ENCODE data around the gene LY6G6D. TPM values are rescaled to one million over a fixed set of nuclear protein-coding genes. Genes with fewer than 3 reads are reported as not detected.

LY6G6D gene
- total RNA-seq, 1 experiment from 2014 or later: not detected

DNA sequence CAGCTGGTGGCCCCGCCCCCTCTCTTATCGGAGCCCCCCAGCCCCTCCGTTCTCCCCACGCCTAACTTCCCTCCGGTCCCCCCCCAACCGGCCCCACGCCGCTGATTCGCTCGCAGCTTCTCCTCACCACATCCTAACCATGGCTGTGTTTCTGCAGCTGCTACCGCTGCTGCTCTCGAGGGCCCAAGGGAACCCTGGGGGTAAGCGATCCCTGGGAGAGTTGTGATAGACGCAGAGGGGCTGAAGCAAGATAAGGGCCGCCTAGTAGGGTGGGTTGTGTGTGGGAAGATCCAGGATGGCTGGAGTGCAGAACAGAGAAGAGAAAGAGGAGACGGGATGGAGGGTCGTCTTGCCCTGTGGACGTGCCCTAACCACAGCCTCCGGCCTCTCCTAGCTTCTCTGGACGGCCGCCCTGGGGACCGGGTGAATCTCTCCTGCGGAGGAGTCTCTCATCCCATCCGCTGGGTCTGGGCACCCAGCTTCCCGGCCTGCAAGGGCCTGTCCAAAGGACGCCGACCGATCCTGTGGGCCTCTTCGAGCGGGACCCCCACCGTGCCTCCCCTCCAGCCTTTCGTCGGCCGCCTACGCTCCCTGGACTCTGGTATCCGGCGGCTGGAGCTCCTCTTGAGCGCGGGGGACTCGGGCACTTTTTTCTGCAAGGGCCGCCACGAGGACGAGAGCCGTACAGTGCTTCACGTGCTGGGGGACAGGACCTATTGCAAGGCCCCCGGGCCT, 8.3 kb downstream of the LY6G6D start, which contains the start of gene MPIG6B:
Gene MPIG6B (plus strand): TSS at position 129 of the 735 bp plus-strand sequence. CDS start 11 bp downstream, at position 140.
- Histone ChIP-seq H3K27ac (ENCODE audit: low read length) (no peak within 1 kb of the TSS), H3K27me3 (ENCODE audit: low read length) (no peaks in the 10 kb centered on the region), H3K4me2 (ENCODE audit: low read length) (no peak within 1 kb of the TSS), H3K79me2 (ENCODE audit: low read length) (no peaks in the 10 kb centered on the region), H3K36me3 (ENCODE audit: low read depth, low read length) (no peaks in the 10 kb centered on the region), H4K20me1 (ENCODE audit: low read length) (no peaks in the 10 kb centered on the region), H3K4me3 (ENCODE audit: low read length) (no peak within 1 kb of the TSS), H2AFZ (ENCODE audit: low read length) (no peak within 1 kb of the TSS), H3K9me2 (replicated peaks; ENCODE audit: low read length) (no peaks in the 10 kb centered on the region), H3K4me1 (ENCODE audit: insufficient read depth, low read length) (peaks cover 18% of the 10 kb centered on the region), H3F3A (ENCODE audit: low read length, unreplicated experiment) (no peaks in the 10 kb centered on the region), H3K9me3 (ENCODE audit: low read length) (no peaks in the 10 kb centered on the region), H3K9ac (ENCODE audit: low read length) (no peak within 1 kb of the TSS)
- ChIA-PET POLR2A (ENCODE audit: unreplicated experiment) (interaction anchor here (0.6 kb wide), 1 partner anchor 104 kb away, joined by 5 read pairs; the partner anchor contains the start of gene HSPA1B), CTCF (no interaction called here)
- ATAC-seq (no peak), DNase-seq (no peak)
- no TSS peak for BruUV-seq (replicated peaks)
- intact Hi-C loops (cut with micrococcal nuclease): no loop called here
- TF ChIP-seq EZH2phosphoT487 (IDR thresholded peaks at IDR 0.05; ENCODE audit: borderline replicate concordance, low read length) (no peak), EZH2 (IDR thresholded peaks at IDR 0.05; ENCODE audit: low read length, unreplicated experiment) (no peak)
- TF ChIP-seq, protein P1, sequence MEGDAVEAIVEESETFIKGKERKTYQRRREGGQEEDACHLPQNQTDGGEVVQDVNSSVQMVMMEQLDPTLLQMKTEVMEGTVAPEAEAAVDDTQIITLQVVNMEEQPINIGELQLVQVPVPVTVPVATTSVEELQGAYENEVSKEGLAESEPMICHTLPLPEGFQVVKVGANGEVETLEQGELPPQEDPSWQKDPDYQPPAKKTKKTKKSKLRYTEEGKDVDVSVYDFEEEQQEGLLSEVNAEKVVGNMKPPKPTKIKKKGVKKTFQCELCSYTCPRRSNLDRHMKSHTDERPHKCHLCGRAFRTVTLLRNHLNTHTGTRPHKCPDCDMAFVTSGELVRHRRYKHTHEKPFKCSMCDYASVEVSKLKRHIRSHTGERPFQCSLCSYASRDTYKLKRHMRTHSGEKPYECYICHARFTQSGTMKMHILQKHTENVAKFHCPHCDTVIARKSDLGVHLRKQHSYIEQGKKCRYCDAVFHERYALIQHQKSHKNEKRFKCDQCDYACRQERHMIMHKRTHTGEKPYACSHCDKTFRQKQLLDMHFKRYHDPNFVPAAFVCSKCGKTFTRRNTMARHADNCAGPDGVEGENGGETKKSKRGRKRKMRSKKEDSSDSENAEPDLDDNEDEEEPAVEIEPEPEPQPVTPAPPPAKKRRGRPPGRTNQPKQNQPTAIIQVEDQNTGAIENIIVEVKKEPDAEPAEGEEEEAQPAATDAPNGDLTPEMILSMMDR (conservative IDR thresholded peaks at IDR 0.05; ENCODE audit: low read depth, low read length): no peak

DNA sequence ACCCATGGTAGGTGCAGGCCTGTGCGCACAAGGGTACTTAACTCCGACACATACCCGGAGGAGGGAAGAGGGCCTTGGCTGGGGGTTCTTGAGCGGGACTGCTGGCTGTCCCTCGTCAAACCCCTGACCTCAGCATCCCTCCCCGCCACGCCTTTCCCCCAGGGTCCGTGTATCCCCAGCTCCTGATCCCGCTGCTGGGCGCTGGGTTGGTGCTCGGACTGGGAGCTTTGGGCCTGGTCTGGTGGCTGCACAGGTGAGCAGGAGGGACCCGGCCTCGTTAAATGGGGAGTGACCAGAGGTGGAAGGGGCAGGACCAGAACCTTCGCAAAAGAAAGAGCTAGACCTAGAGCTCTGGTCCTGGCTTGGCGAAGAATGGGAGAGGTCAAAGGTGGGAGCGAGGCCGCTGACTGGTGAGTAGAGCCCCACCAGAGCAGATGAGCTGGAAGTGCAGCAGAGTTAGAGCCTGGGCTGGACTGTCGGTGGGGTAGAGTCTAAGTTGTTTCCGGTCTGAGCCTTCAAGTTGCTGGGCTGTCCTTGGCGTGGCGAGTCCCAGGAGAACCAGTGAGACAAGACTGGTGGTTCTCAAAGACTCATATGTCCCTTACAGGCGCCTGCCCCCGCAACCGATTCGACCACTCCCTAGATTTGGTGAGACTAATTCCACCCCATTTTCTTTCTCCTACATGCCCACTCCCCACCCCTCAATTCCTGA, 9.0 kb downstream of the LY6G6D start:
- H3K9me2 ChIP-seq (replicated peaks; ENCODE audit: low read length): no peaks in the 10 kb centered on the region
- H3K9ac ChIP-seq (ENCODE audit: low read length): no peak overlapping the region
- ChIA-PET CTCF (no interaction called here), POLR2A (ENCODE audit: unreplicated experiment) (no interaction called here)
- no peak for TF ChIP-seq EZH2 (IDR thresholded peaks at IDR 0.05; ENCODE audit: low read length, unreplicated experiment)
- TF ChIP-seq, protein P1 (conservative IDR thresholded peaks at IDR 0.05; ENCODE audit: low read depth, low read length): no peak
- no peak for TF ChIP-seq EZH2phosphoT487 (IDR thresholded peaks at IDR 0.05; ENCODE audit: borderline replicate concordance, low read length)
- intact Hi-C loops (cut with micrococcal nuclease): no loop called here
- H3K9me3 ChIP-seq (ENCODE audit: low read length): no peaks in the 10 kb centered on the region
- H3K79me2 ChIP-seq (ENCODE audit: low read length): no peaks in the 10 kb centered on the region
- no TSS peak for BruUV-seq (replicated peaks)
- H3K4me2 ChIP-seq (ENCODE audit: low read length): no peak overlapping the region
- DNase-seq (no peak), ATAC-seq (no peak)
- no peak overlapping the region for H2AFZ ChIP-seq (ENCODE audit: low read length)
- H3K4me1 ChIP-seq (ENCODE audit: insufficient read depth, low read length): peaks cover 10% of the 10 kb centered on the region
- H3F3A ChIP-seq (ENCODE audit: low read length, unreplicated experiment): no peaks in the 10 kb centered on the region
- no peak overlapping the region for H3K4me3 ChIP-seq (ENCODE audit: low read length)
- no peaks in the 10 kb centered on the region for H4K20me1 ChIP-seq (ENCODE audit: low read length)
- H3K27me3 ChIP-seq (ENCODE audit: low read length): no peaks in the 10 kb centered on the region
- H3K27ac ChIP-seq (ENCODE audit: low read length): no peak overlapping the region
- H3K36me3 ChIP-seq (ENCODE audit: low read depth, low read length): no peaks in the 10 kb centered on the region

All from PC-3 (cell line).